GM18951 (cell line): ENCODE results near the gene LRRC63.
"Not testable (repeated sequence)": the region's sequence is repeated elsewhere in the genome, so short reads cannot be mapped to it uniquely, and the experiment has no call there.

Experiments used
- POLR2A ChIP-seq: IDR thresholded peaks from 4 replicates; pipeline ENCODE4 v1.6.1; 2011; ENCODE audit warnings: mild to moderate bottlenecking; ENCODE audit not compliant: insufficient read length, insufficient read depth; ENCODE audit errors: extremely low read depth
- in situ Hi-C: fragments of 300-500 bp; cut with MboI; formaldehyde crosslinking; loops from one replicate; pipeline ENCODE4 v1.12.0; 2022; ENCODE audit warnings: low sequenced_read_pairs, mixed read lengths, inconsistent platforms; ENCODE audit not compliant: unreplicated experiment

Gene LRRC63

GRCh38 chr13:46229251-46229650 is 17.5 kb downstream of the LRRC63 start:
- in situ Hi-C loops, result no loop called here
- no peak for TF ChIP-seq POLR2A

GRCh38 chr13:46232281-46232680 is 20.6 kb downstream of the LRRC63 start:
- TF ChIP-seq POLR2A, result no peak
- in situ Hi-C loops, result no loop called here

- in situ Hi-C loops, result no loop called here
- TF ChIP-seq POLR2A, result no peak
These were observed 23.6 kb downstream of the LRRC63 start for GRCh38 chr13:46235286-46235685.

- in situ Hi-C loops, result no loop called here
- TF ChIP-seq POLR2A, result no peak
These were observed 53.6 kb downstream of the LRRC63 start for GRCh38 chr13:46265292-46265691.

GRCh38 chr13:46267166-46267565 is 55.4 kb downstream of the LRRC63 start:
- in situ Hi-C loops, result no loop called here

GRCh38 chr13:46270416-46270815 is 58.7 kb downstream of the LRRC63 start:
- in situ Hi-C loops, result no loop called here
- no peak for TF ChIP-seq POLR2A

More at GRCh38 chr13:46267166-46267565, 55.4 kb downstream of the LRRC63 start:
- no peak for TF ChIP-seq POLR2A

GRCh38 chr13:46274094-46274698 is 62.5 kb downstream of the LRRC63 start:
- in situ Hi-C loops, result no loop called here
- TF ChIP-seq POLR2A, result no peak

GRCh38 chr13:46278474-46278873 is 66.7 kb downstream of the LRRC63 start:
- in situ Hi-C loops, result no loop called here
- no peak for TF ChIP-seq POLR2A

GRCh38 chr13:46281779-46282178 is 70.1 kb downstream of the LRRC63 start:
- no peak for TF ChIP-seq POLR2A
- in situ Hi-C loops, result no loop called here

GRCh38 chr13:46283912-46284824 is 72.4 kb downstream of the LRRC63 start:
- in situ Hi-C loops, result not testable (repeated sequence)

- TF ChIP-seq POLR2A, result no peak
- in situ Hi-C loops, result no loop called here
These were observed 75.2 kb downstream of the LRRC63 start for GRCh38 chr13:46286972-46287371.

- in situ Hi-C loops, result no loop called here
- no peak for TF ChIP-seq POLR2A
These were observed 77.0 kb downstream of the LRRC63 start for GRCh38 chr13:46288570-46289259.

- in situ Hi-C loops, result no loop called here
- no peak for TF ChIP-seq POLR2A
These were observed 77.7 kb downstream of the LRRC63 start for GRCh38 chr13:46289260-46289955.
